ENCODE results near the gene NAALADL2.

The NAALADL2 gene

GRCh38 chr3:175443682-175444081, 584.5 kb downstream of the NAALADL2 start:
- Histone ChIP-seq H2AFZ (ENCODE audit: low read depth, low read length) (no peak overlapping the region), H3K4me3 (ENCODE audit: low read depth in 1 of 2, low read length in 2 of 2) (no peak overlapping the region), H3K36me3 (ENCODE audit: insufficient read depth, low read length) (no peaks in the 10 kb centered on the region), H3K27ac (ENCODE audit: low read length) (no peak overlapping the region), H3K9me3 (ENCODE audit: insufficient read depth, low read length, severe bottlenecking) (no peaks in the 10 kb centered on the region), H3K9ac (ENCODE audit: low read depth, low read length) (no peak overlapping the region), H4K20me1 (ENCODE audit: insufficient read depth, low read length) (no peaks in the 10 kb centered on the region), H3K4me1 (ENCODE audit: insufficient read depth, low read length) (no peaks in the 10 kb centered on the region), H3K4me2 (ENCODE audit: insufficient read depth, low read length) (no peak overlapping the region), H3K27me3 (ENCODE audit: insufficient read depth, low read length, poor library complexity) (no peaks in the 10 kb centered on the region), H3K79me2 (ENCODE audit: insufficient read depth, low read length) (no peaks in the 10 kb centered on the region)
- ATAC-seq (ENCODE audit: insufficient read depth, low read depth) (no peak), DNase-seq (no peak)
- TF ChIP-seq EZH2 (IDR thresholded peaks at IDR 0.05; ENCODE audit: borderline replicate concordance, low read depth, low read length, severe bottlenecking) (no peak), CTCF (IDR thresholded peaks at IDR 0.05; ENCODE audit: borderline replicate concordance, extremely low read depth, low read length, poor library complexity, severe bottlenecking) (no peak)

GRCh38 chr3:175445741-175446140, 586.6 kb downstream of the NAALADL2 start:
- Histone ChIP-seq H4K20me1 (ENCODE audit: insufficient read depth, low read length) (no peaks in the 10 kb centered on the region), H3K9ac (ENCODE audit: low read depth, low read length) (no peak overlapping the region), H3K27me3 (ENCODE audit: insufficient read depth, low read length, poor library complexity) (no peaks in the 10 kb centered on the region), H3K4me2 (ENCODE audit: insufficient read depth, low read length) (no peak overlapping the region), H3K79me2 (ENCODE audit: insufficient read depth, low read length) (no peaks in the 10 kb centered on the region), H3K36me3 (ENCODE audit: insufficient read depth, low read length) (no peaks in the 10 kb centered on the region), H3K27ac (ENCODE audit: low read length) (no peak overlapping the region), H3K4me3 (ENCODE audit: low read depth in 1 of 2, low read length in 2 of 2) (no peak overlapping the region), H3K9me3 (ENCODE audit: insufficient read depth, low read length, severe bottlenecking) (no peaks in the 10 kb centered on the region), H2AFZ (ENCODE audit: low read depth, low read length) (no peak overlapping the region), H3K4me1 (ENCODE audit: insufficient read depth, low read length) (no peaks in the 10 kb centered on the region)
- TF ChIP-seq CTCF (IDR thresholded peaks at IDR 0.05; ENCODE audit: borderline replicate concordance, extremely low read depth, low read length, poor library complexity, severe bottlenecking) (no peak), EZH2 (IDR thresholded peaks at IDR 0.05; ENCODE audit: borderline replicate concordance, low read depth, low read length, severe bottlenecking) (no peak)
- DNase-seq (no peak), ATAC-seq (ENCODE audit: insufficient read depth, low read depth) (no peak)

GRCh38 chr3:175447521-175447920, 588.4 kb downstream of the NAALADL2 start:
- Histone ChIP-seq H3K4me2 (ENCODE audit: insufficient read depth, low read length) (no peak overlapping the region), H2AFZ (ENCODE audit: low read depth, low read length) (no peak overlapping the region), H3K27ac (ENCODE audit: low read length) (no peak overlapping the region), H3K4me1 (ENCODE audit: insufficient read depth, low read length) (no peaks in the 10 kb centered on the region), H3K79me2 (ENCODE audit: insufficient read depth, low read length) (no peaks in the 10 kb centered on the region), H3K36me3 (ENCODE audit: insufficient read depth, low read length) (no peaks in the 10 kb centered on the region), H3K9ac (ENCODE audit: low read depth, low read length) (no peak overlapping the region), H3K9me3 (ENCODE audit: insufficient read depth, low read length, severe bottlenecking) (no peaks in the 10 kb centered on the region), H3K27me3 (ENCODE audit: insufficient read depth, low read length, poor library complexity) (no peaks in the 10 kb centered on the region), H4K20me1 (ENCODE audit: insufficient read depth, low read length) (no peaks in the 10 kb centered on the region), H3K4me3 (ENCODE audit: low read depth in 1 of 2, low read length in 2 of 2) (no peak overlapping the region)
- ATAC-seq (ENCODE audit: insufficient read depth, low read depth) (no peak), DNase-seq (no peak)
- TF ChIP-seq EZH2 (IDR thresholded peaks at IDR 0.05; ENCODE audit: borderline replicate concordance, low read depth, low read length, severe bottlenecking) (no peak), CTCF (IDR thresholded peaks at IDR 0.05; ENCODE audit: borderline replicate concordance, extremely low read depth, low read length, poor library complexity, severe bottlenecking) (no peak)

DNA sequence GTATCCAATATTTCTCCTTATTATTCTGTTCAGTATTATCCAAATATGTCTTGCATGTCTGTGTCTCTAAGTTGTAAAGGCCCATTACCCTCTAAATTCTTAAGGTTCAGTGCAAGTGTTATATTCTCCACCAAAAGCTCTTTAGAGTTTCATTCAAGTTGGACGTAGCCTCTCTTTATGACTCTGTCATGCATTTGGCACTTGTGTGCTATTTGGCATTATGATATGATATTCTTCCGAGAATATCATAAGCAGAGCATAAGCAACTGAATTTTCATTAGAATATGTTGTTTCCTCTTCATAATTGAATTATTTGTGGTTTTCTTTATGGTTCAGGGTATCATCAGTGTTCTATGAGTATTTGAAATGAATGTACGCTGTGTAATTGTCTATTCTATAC, 594.2 kb downstream of the NAALADL2 start:
- H3K9ac ChIP-seq (ENCODE audit: low read depth, low read length) = no peak overlapping the region
- no peak for ATAC-seq (ENCODE audit: insufficient read depth, low read depth)
- no peak overlapping the region for H3K4me3 ChIP-seq (ENCODE audit: low read depth in 1 of 2, low read length in 2 of 2)
- no peak overlapping the region for H3K4me2 ChIP-seq (ENCODE audit: insufficient read depth, low read length)
- H3K27me3 ChIP-seq (ENCODE audit: insufficient read depth, low read length, poor library complexity) = no peaks in the 10 kb centered on the region
- H3K27ac ChIP-seq (ENCODE audit: low read length) = no peak overlapping the region
- DNase-seq = no peak
- H3K4me1 ChIP-seq (ENCODE audit: insufficient read depth, low read length) = no peaks in the 10 kb centered on the region
- no peaks in the 10 kb centered on the region for H3K9me3 ChIP-seq (ENCODE audit: insufficient read depth, low read length, severe bottlenecking)
- TF ChIP-seq EZH2 (IDR thresholded peaks at IDR 0.05; ENCODE audit: borderline replicate concordance, low read depth, low read length, severe bottlenecking) = no peak
- no peaks in the 10 kb centered on the region for H3K79me2 ChIP-seq (ENCODE audit: insufficient read depth, low read length)
- no peak overlapping the region for H2AFZ ChIP-seq (ENCODE audit: low read depth, low read length)
- H4K20me1 ChIP-seq (ENCODE audit: insufficient read depth, low read length) = no peaks in the 10 kb centered on the region
- H3K36me3 ChIP-seq (ENCODE audit: insufficient read depth, low read length) = no peaks in the 10 kb centered on the region

All from DND-41 (cell line).